K562 (cell line): ENCODE measurements around the gene MUC5B.

Experiments
- BRF1 ChIP-seq: IDR thresholded peaks from 3 replicates; pipeline ENCODE4 v1.6.1; 2011; ENCODE audit warnings: borderline replicate concordance, mild to moderate bottlenecking; ENCODE audit not compliant: insufficient read length; ENCODE audit errors: extremely low read depth
- CBX8 ChIP-seq: fragments of 200-600 bp; sonication (generic); IDR thresholded peaks from 2 replicates; pipeline ENCODE4 v1.6.1; 2012; ENCODE audit warnings: borderline replicate concordance, mixed run types, low read depth, mild to moderate bottlenecking, moderate library complexity, mixed read lengths, low read length, control low read depth, inconsistent platforms; ENCODE audit not compliant: poor library complexity, severe bottlenecking; ENCODE audit errors: extremely low read depth
- CTCF ChIP-seq, 3 experiments: IDR thresholded peaks in 2 of 3; conservative IDR thresholded peaks in 1 of 3; 2 replicates each; pipeline ENCODE4 v1.5.1; 2011 to 2012; ENCODE audit warnings: low read length in 3 of 3, mild to moderate bottlenecking in 3 of 3, control low read depth in 2 of 3, improper control_type of control experiment in 1 of 3, inconsistent platforms in 1 of 3, low read depth in 1 of 3, mixed read lengths in 1 of 3, moderate library complexity in 1 of 3; ENCODE audit not compliant: insufficient read depth in 2 of 3
- HNRNPL ChIP-seq: fragments of 200-400 bp; formaldehyde crosslinking; IDR thresholded peaks from 2 replicates; pipeline ENCODE4 v1.6.1; 2017; ENCODE audit warnings: low read depth, mild to moderate bottlenecking, low read length
- NCOA6 ChIP-seq: fragments of 450-650 bp; IDR thresholded peaks from 2 replicates; pipeline ENCODE4 v1.6.1; 2017; ENCODE audit warnings: mild to moderate bottlenecking
- SP1 ChIP-seq: sonication (generic); formaldehyde crosslinking; IDR thresholded peaks from 2 replicates; pipeline ENCODE4 v1.8.1; 2022; ENCODE audit warnings: mild to moderate bottlenecking, missing genetic modification reagents
- TAF1 ChIP-seq: IDR thresholded peaks from 2 replicates; pipeline ENCODE4 v1.6.1; 2011; ENCODE audit warnings: mild to moderate bottlenecking, low read length, moderate library complexity; ENCODE audit not compliant: insufficient read depth, control insufficient read depth, severe bottlenecking; ENCODE audit errors: extremely low read depth
- TARDBP ChIP-seq: fragments of 450-650 bp; IDR thresholded peaks from 2 replicates; pipeline ENCODE4 v1.6.1; 2016
- TCF3 ChIP-seq: sonication (generic); formaldehyde crosslinking; IDR thresholded peaks from 2 replicates; pipeline ENCODE4 v1.4.0; 2020; ENCODE audit warnings: mild to moderate bottlenecking, missing genetic modification reagents
- ZNF766 ChIP-seq: fragments of 200-800 bp; sonication (Bioruptor generic); conservative IDR thresholded peaks from 2 replicates; pipeline ENCODE4 v1.6.1; 2016; ENCODE audit warnings: missing genetic modification characterization, missing compliant biosample characterization

GRCh38 chr11:1204381-1205101 is 18.3 kb upstream of the MUC5B start:
- TF ChIP-seq TARDBP: no peak
- no peak for TF ChIP-seq ZNF766 (CRISPR knock-in tag)
- TF ChIP-seq BRF1: no peak
- TF ChIP-seq TAF1: no peak
- TF ChIP-seq HNRNPL: no peak
- TF ChIP-seq CBX8: no peak
- TF ChIP-seq CTCF (IDR thresholded peaks at IDR 0.05 in 2 of 3, conservative IDR thresholded peaks at IDR 0.05 in 1 of 3; ENCODE audit: insufficient read depth in 2 of 3, low read depth in 1 of 3, low read length in 3 of 3): no peak
- TF ChIP-seq SP1 (CRISPR knock-in tag): no peak
- TF ChIP-seq NCOA6: no peak
- TF ChIP-seq TCF3 (CRISPR knock-in tag): no peak
